Anterior cingulate cortex (tissue), 58 donors: ENCODE data around the gene H6PD.

ENCODE experiments used
- DNase-seq, 58 donors: peaks; one replicate each; lab custom pipeline; 2025; lab: John Stamatoyannopoulos, UW

H6PD gene

DNA sequence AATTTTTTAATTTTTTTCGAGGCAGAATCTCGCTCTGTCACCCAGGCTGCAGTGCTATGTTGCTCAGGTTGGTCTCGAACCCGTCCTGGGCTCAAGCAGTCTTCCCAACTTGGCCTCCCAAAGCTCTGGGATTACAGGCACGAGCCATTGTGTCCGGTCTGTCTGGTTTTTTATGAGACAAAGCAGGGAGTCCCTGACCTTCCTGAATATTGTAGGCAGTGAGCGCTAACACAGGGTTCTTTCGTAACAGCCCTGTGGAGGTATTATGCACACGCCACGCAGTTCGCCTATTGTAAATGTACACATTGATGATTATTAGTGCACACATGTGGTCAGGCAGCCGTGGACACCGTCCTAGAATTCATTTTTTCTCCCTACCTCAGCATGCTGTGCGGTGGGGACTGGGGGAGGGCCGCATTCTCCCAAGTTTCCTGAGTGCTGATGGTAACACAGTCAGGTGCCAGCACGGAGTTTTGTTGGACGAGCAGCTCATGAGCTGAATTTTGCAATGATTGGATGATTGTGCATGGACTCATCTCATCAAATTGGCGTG is 77.7 kb downstream of the H6PD start:
- DNase-seq = no peak

DNA sequence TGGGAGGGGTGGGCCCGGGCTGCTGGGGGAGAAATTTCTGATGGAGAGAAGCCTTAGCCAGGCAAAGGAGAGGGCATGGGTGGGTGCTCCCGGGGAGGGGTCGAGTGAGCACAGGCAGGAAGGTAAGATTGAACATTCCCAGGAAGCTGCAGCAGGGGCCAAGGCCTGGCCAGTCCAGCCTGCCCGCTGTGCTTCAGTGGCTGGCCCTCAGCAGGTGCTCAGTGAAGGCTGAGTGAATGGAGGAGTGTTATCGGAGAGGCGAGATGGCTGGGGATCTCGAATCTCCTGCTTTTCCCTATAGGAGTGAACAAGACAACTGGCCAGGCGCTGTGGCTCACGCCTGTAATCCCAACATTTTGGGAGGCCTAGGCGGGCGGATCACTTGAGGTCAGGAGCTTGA is 79.0 kb downstream of the H6PD start:
- no peak for DNase-seq

DNA sequence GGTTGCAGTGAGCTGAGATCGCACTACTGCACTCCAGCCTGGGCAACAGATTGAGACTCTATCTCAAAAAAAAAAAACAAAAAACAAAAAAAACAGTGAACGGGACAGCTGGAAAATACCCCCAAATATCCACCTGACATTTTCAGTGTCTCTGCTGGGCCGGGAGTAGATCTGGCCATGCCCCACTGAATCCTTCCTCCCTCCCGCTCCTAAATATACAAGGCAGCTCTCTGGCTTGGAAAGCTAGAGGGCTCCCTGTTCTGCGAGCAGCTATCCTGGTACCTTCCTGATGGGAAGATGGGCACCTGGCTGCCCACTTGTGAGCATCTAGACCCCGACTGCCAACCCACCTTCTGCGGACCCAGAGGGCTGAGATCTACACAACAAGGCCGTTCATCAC is 79.5 kb downstream of the H6PD start:
- DNase-seq = no peak

DNA sequence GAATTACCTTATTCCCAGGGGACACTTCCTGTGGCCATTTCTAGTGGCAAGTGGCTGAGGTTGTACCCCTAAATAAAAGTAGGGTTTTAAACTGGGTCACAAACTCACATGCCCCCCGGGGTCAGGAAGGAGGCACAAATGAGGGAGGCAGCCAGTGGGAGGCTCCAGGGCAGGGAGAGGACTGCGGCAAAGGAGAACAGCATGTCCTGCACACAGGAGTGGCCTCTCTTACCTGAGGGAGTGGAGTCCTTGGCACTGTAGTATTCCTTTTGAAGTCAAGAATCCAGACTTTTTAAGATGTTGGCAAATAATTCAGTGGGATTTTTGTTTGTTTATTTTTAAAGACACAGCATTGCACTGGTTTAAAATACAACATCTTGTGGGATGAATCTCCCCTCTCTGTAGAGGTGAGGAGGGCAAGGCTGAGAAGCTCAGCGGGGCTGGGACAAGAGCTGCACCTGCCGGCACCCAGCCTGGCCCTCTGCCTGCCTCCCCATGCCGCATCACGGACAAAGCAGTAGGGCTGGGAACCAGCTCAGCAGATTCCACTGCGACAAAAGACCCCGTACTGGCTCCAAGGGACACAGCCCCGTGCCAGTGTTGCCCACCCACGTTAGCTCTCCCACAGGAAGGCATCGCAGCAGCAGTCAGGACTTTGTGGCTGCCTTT is 80.3 kb downstream of the H6PD start:
- no peak for DNase-seq

DNA sequence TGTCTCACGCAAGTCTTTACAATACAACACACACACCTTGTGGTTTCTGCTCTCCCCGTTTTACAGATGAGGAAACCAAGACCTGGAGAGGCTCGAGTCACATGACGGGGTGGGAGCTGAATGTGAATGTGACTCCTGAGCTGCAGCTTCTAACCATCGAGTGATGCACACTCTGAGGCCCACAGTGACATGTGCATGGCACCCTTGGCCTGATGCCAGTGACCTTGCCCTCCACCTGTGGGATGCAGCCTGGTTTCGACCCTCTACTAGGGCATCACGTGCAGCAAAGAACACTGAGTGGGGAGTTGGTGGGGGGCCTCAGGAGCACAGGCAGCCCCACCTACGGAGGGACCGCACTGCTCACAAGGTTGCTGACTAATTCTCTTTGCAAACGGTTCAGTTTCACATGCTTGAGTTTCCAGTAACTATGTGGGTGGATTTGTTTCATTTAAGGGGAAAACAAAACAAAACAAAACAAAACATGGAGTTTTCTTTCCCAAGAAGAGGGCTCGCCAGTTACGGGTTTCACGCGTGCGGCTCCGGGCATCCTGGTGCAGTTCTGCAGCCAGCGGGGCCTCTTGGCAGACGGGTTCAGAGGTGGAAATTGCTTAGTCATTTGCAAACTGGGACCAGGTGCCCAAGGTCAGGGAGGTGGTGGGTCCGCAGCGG is 81.0 kb downstream of the H6PD start:
- DNase-seq = peak in 4 of 58 donors; percentile 21 to 54 (median 26)

DNA sequence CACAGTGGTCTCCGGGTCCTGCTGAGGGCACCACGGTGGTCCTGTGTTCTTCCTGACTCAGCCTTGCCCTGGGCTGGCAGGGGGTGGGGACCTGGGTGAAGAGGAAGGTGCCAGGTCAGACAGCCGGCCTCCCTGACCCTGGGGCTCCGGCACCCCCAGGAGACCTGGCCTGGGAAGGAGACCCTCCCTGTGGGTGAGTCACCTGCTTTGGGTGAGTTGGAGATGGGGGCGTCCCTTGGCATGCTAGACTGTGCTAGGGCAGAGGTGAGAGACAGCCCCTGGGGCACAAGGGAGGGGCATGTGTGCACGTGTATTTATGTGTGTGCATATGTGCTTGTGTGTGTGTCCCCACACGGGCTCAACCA is 81.5 kb downstream of the H6PD start:
- no peak for DNase-seq

DNA sequence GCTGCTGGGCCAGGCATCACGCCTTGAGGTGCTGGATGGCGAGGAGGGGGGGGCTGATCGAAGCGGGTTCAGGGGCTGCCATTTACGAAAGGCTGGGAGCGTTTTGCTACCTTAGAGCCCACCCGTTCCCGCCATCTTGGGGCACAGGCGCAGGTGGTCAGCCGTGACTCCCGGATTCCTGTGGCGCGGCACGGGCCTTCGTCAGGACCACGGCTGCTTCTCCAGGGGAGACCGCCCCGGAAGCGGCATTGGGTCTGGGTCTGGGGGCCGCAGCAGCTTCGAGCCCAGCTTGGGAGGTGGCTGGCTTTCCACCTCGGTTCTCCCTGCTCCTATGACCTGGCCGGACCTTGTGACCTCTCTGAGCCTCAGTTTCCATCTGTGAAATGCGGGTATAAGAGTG is 81.9 kb downstream of the H6PD start:
- DNase-seq = no peak

DNA sequence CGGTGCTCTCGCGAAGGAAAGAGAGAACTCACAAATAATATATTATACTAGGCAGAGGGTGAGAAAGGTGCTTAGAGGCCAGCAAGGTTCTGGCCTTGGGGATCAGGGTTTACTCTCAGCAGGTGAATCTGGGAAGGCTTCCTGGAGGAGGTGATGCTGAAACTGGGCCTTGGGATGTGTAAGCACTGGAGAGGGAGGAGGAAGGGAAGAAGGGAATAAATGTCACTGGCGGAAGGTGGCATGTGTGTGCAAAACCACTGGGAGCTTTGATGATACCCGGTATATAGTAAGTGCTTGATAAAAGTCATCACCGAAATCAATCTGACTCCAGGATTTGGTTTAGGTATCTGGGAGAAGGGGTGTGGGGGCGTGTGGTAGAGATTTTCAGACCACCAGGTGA is 82.5 kb downstream of the H6PD start:
- DNase-seq = no peak

DNA sequence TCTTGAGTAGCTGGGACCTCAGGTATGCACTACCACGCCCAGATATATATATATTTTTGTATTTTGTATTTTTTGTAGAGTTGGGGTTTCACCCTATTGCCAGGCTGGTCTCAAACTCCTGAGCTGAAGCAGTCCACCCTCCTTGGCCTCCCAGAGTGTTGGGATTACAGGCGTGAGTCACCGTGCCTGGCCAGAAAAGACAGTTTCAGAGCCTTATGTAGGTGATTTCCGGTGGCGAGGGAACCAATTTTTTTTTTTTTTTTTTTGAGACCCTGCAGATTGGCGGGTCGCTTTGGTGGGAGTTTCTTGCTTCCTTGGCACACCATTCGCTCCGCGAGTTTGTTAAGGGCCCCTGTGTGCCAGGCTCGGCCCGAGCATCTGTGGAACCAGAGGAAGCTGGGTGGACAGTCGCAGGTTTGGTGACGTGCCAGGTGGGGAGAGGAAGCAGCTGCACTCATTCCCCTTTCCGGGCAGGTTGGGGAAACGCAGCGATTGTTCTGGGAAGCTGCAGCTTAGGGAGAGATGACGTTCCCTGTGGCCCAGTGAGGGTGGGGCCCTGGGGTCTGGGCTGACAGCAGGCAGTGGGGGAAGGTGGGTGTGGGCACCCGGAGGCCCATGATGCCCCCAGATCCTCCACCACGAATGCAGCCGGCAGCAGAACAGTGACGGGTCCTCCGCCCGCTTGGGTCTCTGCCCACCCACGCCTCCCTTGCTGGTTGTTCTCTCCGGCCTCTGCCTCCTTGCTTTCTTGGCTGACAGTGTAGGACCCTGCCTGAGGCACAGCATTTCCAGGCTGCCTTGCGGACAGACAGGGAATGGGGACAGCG is 83.2 kb downstream of the H6PD start:
- DNase-seq = peak in 13 of 58 donors; percentile 10 to 47 (median 30)

DNA sequence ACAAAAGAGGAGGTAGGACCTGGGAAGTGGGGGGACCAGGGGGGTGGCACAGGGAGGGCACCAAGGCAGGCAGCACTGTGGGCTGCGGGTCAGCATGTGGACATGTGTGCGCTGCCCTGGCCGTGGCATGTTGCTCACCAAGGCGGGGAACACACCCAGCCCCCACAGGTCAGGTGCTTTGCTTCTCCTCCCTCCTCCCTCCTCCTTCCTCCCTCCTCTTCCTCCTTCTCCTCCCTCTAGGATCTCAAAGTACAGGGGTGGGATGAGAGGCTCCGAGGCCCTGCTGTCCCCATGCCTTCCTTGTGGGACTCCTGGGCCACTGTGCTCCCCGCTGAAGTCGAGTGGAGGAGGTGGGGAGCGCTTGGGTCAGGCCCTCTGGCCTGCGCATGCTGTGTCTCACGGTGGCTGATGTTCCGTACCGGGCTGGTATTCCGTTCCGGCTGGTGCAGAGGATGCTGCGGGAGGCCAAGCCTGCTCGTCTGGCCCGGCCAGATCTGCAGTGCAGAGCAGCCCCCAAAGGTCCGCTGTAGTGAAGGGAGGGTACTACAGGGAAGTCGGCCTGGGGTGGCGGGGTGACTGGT is 84.7 kb downstream of the H6PD start:
- no peak for DNase-seq

DNA sequence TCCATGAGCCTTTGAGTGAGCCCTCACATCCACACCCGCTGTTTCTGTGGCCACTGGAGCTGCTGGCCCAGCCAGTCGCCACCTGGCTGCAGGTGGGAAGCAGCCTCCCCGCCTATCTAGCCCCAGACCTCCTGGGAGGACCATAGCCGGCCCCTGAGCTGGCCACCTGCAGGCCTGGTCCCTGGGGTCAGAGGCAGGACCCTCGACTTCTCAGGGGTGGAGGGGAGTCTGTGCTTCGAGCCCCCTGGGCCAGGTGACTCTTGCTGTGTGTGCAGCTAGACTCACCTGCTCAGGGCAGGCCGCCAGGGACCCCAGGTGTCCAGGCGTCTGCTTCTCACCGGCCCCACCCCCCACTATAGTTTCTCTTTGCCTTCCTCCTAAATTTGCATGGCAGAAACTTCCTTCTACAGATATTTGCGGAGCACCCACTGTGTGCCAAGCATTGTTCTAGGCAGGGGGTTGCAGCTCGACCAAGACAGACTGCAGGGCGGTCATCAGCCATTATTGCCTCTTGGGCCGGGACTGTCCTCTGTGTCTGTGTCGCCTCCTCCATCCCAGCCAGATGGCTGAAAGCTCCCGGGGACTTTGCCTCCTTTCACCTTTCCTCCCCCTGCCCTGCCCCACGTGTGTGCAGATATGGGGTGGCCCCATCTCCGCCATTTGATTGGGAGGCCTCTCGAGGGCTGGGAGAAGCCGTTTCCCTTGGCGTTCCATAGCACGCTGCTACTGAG is 85.4 kb downstream of the H6PD start:
- DNase-seq = no peak
